ENCODE results near the gene PDIA2.

PDIA2 gene

GRCh38 chr16:280991-281659 lies 1.8 kb upstream of the PDIA2 start:
- DNase-seq, result no peak

DNA sequence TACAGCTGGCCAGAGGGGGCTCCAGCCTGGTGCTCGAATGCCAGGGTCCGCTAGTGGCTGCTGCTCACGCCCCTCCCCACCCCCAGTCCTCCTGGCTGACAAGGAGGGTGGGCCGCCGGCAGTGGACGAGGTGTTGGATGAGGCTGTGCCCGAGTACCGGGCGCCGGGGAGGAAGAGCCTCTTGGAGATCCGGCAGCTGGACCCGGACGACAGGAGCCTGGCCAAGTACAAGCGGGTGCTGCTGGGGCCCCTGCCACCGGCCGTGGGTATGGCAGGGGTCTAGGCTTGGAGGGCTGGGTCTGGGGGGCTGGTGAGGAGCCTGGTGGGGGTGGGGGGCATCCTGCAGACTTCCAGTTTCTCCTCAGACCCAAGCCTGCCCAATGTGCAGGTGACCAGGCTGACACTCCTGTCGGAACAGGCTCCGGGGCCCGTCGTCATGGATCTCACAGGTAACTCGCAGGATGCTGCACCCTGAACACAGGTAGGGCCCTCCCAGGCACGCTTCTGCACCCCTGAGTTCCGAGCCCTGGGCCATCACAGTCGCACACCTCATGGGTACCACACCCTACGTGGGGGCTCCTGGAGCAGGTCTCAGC lies 1.2 kb upstream of the PDIA2 start:
- no peak for DNase-seq

- DNase-seq, result no peak
Measured at GRCh38 chr16:282491-282890, 473 bp upstream of the PDIA2 start.

- DNase-seq, result no peak
Measured at GRCh38 chr16:284204-285120, 1.5 kb downstream of the PDIA2 start.

DNA sequence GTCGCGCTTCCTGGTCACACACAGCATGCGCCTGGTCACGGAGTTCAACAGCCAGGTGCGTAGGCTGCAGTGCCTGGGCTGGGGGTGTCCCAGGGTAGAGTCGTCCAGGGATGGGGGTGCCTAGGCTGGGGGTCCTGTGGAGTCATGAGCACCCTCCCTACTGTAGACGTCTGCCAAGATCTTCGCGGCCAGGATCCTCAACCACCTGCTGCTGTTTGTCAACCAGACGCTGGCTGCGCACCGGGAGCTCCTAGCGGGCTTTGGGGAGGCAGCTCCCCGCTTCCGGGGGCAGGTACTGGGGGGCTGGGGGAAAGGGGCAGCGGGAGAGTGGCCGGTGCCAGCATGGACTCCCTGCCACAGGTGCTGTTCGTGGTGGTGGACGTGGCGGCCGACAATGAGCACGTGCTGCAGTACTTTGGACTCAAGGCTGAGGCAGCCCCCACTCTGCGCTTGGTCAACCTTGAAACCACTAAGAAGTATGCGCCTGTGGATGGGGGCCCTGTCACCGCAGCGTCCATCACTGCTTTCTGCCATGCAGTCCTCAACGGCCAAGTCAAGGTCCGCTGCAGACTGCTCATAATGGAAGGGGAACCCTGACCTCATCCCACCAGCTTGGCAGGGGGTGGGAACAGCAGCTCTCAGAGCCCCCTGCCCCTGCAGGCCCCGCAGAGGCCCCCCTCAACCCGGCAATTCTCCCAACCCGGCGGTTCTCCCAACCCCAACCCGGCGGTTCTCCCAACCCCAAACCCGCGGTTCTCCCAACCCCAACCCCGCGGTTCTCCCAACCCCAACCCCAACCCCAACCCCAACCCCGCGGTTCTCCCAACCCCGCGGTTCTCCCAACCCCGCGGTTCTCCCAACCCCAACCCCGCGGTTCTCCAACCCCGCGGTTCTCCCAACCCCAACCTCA lies 2.4 kb downstream of the PDIA2 start:
- no peak for DNase-seq

GRCh38 chr16:286491-287297 lies 3.7 kb downstream of the PDIA2 start:
- no peak for DNase-seq

- DNase-seq, result no peak
Measured at GRCh38 chr16:287298-287811, 4.4 kb downstream of the PDIA2 start.

- no peak for DNase-seq
Measured at GRCh38 chr16:287981-288920, 5.3 kb downstream of the PDIA2 start.

DNA sequence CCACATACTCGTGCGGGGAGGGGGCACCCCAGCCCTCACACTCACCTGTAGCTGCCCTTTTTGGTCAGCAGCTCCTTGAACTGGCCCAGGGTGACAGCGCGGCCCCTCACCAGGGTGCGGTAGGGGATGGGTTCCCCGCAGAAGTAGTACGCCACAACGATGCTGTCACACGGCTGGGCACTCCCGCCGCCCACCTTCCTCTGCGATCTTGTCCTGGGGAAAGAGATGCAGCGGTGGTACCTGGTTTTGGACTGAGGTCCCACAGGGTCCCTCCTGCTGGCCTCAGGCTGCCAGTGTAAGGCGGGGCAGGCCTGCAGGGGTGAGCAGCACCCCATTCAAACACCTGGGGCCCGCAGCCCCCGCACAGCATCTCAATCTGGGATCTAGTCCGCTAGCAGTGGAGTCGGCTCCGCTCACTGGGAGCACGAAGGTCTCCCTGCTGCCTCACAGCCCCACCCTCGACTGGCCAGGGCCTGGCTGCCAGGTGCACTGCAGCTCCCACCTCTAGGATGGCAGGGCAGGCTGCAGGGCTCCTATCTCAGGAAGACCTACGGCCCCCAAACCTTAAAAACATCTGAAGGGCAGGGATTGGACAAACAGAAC lies 6.5 kb downstream of the PDIA2 start:
- DNase-seq, result no peak

- DNase-seq, result no peak
Measured at GRCh38 chr16:290015-290680, 7.2 kb downstream of the PDIA2 start.

DNA sequence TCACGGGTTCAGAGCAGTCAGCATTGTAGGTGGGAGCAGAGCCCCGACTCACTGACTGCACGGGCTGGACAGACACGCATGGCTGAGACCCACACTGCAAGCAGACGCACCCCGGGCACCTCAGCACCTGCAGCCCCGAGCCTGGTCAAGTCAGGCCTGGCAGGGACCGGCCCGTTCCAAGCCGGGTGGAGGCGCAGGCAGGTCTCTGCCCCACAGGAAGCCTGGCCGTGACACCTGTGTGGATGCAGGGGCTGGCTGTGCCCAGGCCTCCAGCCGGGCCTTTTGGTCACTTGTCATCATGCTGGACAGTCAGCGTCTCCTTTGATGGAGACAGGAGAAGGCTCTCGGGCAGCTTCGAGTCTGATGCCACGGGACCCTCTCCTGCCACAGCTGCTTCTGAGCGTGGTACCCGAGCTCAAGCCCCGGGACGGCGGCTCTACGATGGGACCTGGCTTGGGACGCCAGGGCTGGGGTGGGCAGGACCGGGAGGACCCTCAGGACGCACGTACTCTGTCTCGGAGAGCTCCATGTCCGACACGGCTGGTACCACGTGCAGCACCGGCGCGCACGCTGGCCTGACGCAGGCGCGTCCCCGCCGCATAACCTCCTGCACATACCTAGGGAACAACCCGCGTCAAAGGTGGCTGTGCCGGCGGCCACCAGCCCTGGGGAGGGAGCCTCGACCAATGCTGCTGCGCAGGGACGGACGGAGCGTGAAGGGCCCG lies 7.9 kb downstream of the PDIA2 start:
- DNase-seq, result no peak

DNA sequence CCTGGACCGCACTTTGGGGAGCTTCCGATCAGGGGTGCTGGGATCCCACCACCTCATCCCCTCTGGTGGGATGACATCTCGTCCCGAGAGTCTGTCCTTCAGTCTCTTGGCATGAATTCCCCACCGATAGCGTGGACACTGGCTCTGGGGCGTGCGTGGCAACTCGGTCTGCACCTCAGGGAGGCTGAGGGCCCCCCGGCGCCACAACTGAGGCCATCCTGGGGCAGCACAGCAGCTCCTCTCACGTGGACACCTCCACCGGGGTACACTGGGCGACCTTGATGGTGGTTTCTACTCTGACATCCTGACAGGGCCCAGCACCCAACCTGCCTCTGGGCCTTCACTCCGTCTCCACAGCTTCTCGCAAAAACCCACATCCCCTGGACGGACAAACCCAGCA lies 8.6 kb downstream of the PDIA2 start:
- no peak for DNase-seq

- no peak for DNase-seq
Measured at GRCh38 chr16:293043-293775, 10.2 kb downstream of the PDIA2 start.

DNA sequence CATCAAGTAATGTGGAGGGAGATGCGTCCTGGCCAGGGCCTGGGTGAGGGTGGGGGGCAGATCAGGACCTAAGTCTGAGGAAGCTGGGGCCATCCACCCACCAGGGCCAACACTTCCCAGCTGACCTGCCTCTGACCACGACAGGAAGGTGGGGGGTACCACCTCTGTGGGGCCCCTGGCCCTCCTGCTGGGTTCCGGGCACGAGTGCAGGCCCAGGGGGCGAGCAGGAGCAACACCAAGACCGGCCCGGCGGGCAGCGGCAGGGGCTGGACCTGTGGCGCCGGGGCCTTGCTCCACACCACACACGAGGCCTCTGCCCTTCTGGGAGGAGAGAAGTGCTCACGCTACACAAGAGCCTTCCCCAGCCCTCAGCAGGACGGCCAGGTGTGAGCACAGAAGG lies 13.3 kb downstream of the PDIA2 start:
- DNase-seq, result no peak

DNA sequence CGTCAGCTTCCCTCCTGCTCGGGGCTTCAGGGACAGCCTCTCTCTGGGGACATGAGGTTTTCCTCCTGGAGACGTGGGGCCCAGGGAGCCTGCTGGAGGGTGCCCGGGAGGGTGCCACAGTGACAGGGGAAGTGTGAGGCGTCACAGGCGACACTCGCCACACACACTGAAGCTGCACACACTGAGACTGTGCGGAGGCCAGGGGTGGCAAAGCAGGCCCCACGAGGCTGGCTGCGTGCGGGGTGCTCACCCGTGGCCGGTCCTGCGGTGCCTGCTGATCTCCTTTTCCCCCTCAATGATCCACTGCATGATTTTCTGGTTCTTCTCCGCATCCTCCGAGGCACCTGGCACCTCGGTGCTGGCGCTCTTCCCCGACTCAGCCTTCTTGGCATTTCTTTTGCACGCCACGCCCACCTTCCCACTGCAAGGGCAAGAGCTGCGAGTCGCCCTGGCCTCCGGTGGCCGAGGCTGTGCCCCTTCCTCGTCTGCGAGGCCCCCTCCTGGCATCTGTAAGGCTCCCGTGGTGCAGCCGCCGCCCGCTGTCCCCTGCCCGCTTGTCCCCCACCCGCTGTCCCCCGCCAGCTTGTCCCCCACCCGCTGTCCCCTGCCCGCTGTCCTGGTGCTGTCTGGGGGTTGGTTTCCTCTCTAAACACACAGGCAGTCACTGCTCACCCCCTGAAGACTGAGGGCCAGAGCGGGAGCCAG lies 14.0 kb downstream of the PDIA2 start:
- no peak for DNase-seq

- no peak for DNase-seq
Measured at GRCh38 chr16:297832-298231, 14.9 kb downstream of the PDIA2 start.

DNA sequence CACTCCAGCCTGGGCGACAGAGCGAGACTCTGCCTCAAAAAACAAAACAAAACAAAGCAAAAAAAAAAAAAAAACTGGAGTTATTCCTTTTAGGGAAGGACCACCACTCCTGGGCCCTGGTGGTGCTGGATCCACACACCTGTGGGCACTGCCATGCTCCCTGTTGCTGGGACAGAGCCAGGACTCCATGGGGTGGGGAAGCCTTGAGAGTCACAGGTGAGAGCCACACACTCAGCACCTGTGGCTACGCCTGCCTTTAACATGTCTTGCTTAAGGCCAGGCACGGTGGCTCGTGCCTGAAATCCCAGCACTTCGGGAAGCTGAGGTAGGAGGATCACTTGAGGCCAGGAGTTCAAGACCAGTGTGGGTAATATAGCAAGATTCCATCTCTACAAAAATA lies 18.3 kb downstream of the PDIA2 start:
- no peak for DNase-seq

All from suppressor macrophage treated with lipopolysaccharide for 4 hours (primary cell).